Motor neuron (in vitro differentiated cells): Measurements from ENCODE around the gene COG5. TPM values are rescaled to one million over a fixed set of nuclear protein-coding genes. Genes with fewer than 3 reads are reported as not detected.
A peak's percentile ranks its signal among the peaks of the same experiment; 100 is the strongest.

Experiments used
- ATAC-seq, 8 experiments: fragments of 200-7000 bp; cut with Tn5 transposase; replicated peaks in 6 of 8; 2 replicates each; pipeline ENCODE4 v1.8.0; 2021; ENCODE audit warnings: mild to moderate bottlenecking in 8 of 8, moderate library complexity in 8 of 8
- H3K27ac ChIP-seq, 2 donors: fragments of 250-450 bp; sonication (Bioruptor Pico); 2 replicates each; pipeline ENCODE4 v1.9.0; 2021; ENCODE audit warnings: antibody characterized with exemption in 2 of 2, mild to moderate bottlenecking in 2 of 2, moderate library complexity in 1 of 2
- H3K4me1 ChIP-seq, 2 donors: fragments of 250-450 bp; sonication (Bioruptor Pico); replicated peaks in 1 of 2; 2 replicates each; pipeline ENCODE4 v1.6.1; 2021; ENCODE audit warnings: antibody characterized with exemption in 2 of 2, mild to moderate bottlenecking in 2 of 2, moderate library complexity in 1 of 2
- H3K4me3 ChIP-seq, 5 donors: fragments of 250-450 bp; sonication (Bioruptor Pico); 2 replicates each; pipeline ENCODE4 v1.9.0; 2021; ENCODE audit warnings: antibody characterized with exemption in 5 of 5, mild to moderate bottlenecking in 5 of 5, moderate library complexity in 4 of 5
- WGBS, 10 experiments: fragments of 450-650 bp; shearing (Covaris generic); methylation state at CpG; one replicate each; pipeline ENCODE4 v1.0.0; 2022; 5-methylcytosine and 5-hydroxymethylcytosine counted together
- in situ Hi-C, 9 experiments: fragments of 400-800 bp; cut with MboI; loops; one replicate each; pipeline ENCODE4 v1.15.0; 2021; ENCODE audit warnings: low sequenced_read_pairs in 9 of 9, low pct_unique_long_range_greater_than_20kb in 2 of 9; ENCODE audit not compliant: unreplicated experiment in 9 of 9
- total RNA-seq, 8 experiments: library from RNA; unstranded; fragments of 300-600 nt; gene quantifications; 2 replicates each; pipeline versions ENCODE4 v1.2.3 to v1.2.4, GENCODE V29; 2022

COG5 gene
- total RNA-seq, 8 experiments from 2014 or later, result 21.6 to 53.2 (median 35.0) TPM

- no peak overlapping the region for H3K27ac ChIP-seq
- in situ Hi-C loops, result no loop called here
- 92 to 100% (median 100%) methylated on average over 1 of the region's 1 CpG; no CpG with 5 or more reads in 4 of the 10 experiments for WGBS, 10 experiments
Measured at GRCh38 chr7:107593025-107593410, 29.3 kb upstream of the COG5 start.

GRCh38 chr7:107592361-107593024, 28.8 kb upstream of the COG5 start:
- 3 to 100% (median 80%) methylated on average over 1 to 5 of the region's 5 CpGs; no CpG with 5 or more reads in 1 of the 10 experiments for WGBS, 10 experiments
- no peak overlapping the region for H3K4me3 ChIP-seq
- H3K4me1 ChIP-seq, result no peaks in the 10 kb centered on the region
- H3K27ac ChIP-seq, result no peak overlapping the region
- in situ Hi-C loops, result no loop called here
- ATAC-seq, result peak in 3 of 8 experiments; percentile 75 to 82 (median 79)

More at GRCh38 chr7:107593025-107593410, 29.3 kb upstream of the COG5 start:
- no peak overlapping the region for H3K4me3 ChIP-seq
- ATAC-seq, result no peak
- H3K4me1 ChIP-seq, result no peaks in the 10 kb centered on the region

DNA sequence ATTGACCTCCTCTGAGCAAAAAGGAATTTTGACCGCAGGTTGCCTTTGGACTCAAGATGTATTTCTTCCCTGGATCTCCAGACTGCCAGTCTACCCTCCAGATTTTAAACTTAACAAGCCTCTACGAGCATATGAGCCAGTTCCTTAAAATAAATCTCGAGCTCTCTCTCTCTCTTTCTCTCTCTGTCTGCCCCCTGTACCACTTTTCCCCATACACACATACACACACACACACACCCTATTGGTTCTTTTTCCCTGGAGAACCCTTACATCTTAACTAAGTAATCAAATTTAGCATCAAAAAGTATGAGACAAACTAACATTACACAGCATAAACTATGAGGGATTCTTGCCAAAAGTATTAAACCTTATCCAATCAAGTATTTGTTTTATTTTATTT, 27.7 kb upstream of the COG5 start:
- ATAC-seq, result no peak
- Histone ChIP-seq H3K27ac (no peak overlapping the region), H3K4me1 (no peaks in the 10 kb centered on the region), H3K4me3 (no peak overlapping the region)
- 94 to 100% (median 100%) methylated on average over 1 to 3 of the region's 3 CpGs; no CpG with 5 or more reads in 2 of the 10 experiments for WGBS, 10 experiments
- in situ Hi-C loops, result no loop called here

DNA sequence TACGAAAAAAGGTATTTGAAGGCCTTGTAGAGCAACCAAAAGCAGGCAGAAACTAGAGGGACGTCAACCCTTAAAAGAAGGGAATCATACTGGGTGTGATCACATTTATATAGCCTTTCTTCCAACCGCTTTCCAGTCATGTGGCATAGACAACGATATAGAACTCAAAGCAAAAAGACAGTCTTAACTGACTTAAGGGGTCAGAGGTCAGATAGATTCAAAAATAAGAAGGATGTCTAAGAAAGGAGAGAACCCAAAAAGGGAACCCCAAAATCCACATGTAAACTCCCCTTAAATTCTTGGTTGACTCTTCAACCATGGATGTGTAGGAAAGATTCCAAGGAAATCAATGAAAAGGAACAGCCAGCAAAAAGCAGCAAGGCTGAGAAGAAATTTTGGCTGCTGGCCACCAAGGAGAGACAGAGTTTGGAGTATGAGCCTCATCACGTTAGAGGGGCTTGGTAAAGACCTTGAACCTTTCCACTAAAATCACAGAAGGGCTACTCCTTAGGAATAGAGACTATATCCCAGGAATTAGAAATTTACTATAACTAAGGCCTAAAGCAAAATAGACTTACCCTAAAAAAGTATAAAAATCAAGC, 24.9 kb upstream of the COG5 start:
- in situ Hi-C loops, result loop anchor here in 1 of 9 experiments (10.0 kb wide), 1 partner anchor 136 kb away; no protein-coding TSS in a partner anchor

DNA sequence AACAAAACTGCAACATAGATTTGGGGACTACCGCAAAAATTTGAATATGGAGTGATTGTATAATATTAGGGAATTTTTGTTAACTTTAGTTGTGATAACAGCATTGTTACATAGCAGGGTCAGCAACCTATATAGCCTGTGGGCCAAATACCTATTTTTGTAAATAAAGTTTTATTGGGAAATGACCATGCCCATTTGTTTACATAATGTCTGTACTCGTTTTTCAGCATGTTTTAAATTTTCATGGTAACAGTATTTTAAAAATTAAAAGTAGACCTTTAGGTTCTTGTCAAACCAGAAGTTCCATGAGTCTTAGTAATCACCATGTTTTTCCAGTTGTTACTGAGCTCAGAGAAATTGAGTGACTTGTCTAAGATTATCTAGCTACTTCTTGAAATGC, 21.0 kb upstream of the COG5 start:
- 43 to 87% (median 73%) methylated on average over 1 to 2 of the region's 2 CpGs for WGBS, 10 experiments
- no peak for ATAC-seq
- Histone ChIP-seq H3K4me3 (no peak overlapping the region), H3K27ac (no peak overlapping the region), H3K4me1 (peaks cover 4 to 5% of the 10 kb centered on the region in 2 donors)
- in situ Hi-C loops, result loop anchor here in 1 of 9 experiments (10.0 kb wide), 1 partner anchor 140 kb away; no protein-coding TSS in a partner anchor

More for the DNA sequence above, 24.9 kb upstream of the COG5 start:
- Histone ChIP-seq H3K27ac (no peak overlapping the region), H3K4me1 (no peaks in the 10 kb centered on the region), H3K4me3 (no peak overlapping the region)
- 83 to 100% (median 96%) methylated on average over 1 to 5 of the region's 5 CpGs for WGBS, 10 experiments
- ATAC-seq, result no peak

- H3K4me1 ChIP-seq, result peaks cover 4 to 5% of the 10 kb centered on the region in 2 donors
- ATAC-seq, result no peak
- H3K4me3 ChIP-seq, result no peak overlapping the region
- H3K27ac ChIP-seq, result no peak overlapping the region
- in situ Hi-C loops, result loop anchor here in 1 of 9 experiments (10.0 kb wide), 1 partner anchor 142 kb away; no protein-coding TSS in a partner anchor
- 59 to 100% (median 94%) methylated on average over 2 of the region's 2 CpGs; no CpG with 5 or more reads in 2 of the 10 experiments for WGBS, 10 experiments
Measured at GRCh38 chr7:107582875-107583274, 19.2 kb upstream of the COG5 start.

DNA sequence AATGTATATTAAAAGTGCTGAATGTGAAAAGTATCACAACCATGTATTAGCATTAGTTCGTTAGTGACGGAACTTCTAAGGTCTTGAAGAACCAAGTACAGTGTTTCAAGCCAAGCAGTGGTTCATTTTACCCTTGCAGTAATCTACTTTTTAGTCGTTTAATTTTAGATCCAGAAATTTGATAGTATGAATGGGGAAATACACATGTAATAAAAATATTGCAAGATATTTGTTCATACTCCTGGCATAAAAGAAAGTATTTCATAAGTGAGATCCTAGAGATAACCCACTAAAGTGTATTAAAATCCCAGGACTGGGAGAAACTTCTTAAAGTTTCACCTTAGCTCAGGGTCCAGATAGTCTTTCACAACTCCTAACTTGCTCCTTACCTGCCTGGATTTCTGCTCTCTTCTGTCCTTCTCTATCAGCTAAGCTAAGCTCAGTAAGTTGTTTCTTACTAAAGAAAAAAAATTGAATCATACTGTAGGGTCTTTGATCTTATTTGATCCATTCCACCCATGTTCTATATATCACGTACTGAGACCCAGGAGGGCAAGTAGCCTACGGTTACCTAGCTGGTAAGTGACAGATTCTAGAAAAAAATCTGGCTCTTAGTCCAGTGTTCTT, 17.8 kb upstream of the COG5 start:
- Histone ChIP-seq H3K4me1 (peaks cover 4 to 5% of the 10 kb centered on the region in 2 donors), H3K27ac (no peak overlapping the region), H3K4me3 (peak overlapping the region in 1 of 5 donors; percentile 98)
- no peak for ATAC-seq
- WGBS, 10 experiments, result 47 to 100% (median 79%) methylated on average over 1 to 5 of the region's 5 CpGs
- in situ Hi-C loops, result loop anchor here in 1 of 9 experiments (10.0 kb wide), 1 partner anchor 143 kb away; no protein-coding TSS in a partner anchor

GRCh38 chr7:107580716-107581383, 17.1 kb upstream of the COG5 start:
- peaks cover 4 to 5% of the 10 kb centered on the region in 2 donors for H3K4me1 ChIP-seq
- H3K4me3 ChIP-seq, result peak overlapping the region; percentile 76 to 98 (median 95)
- in situ Hi-C loops, result loop anchor here in 1 of 9 experiments (10.0 kb wide), 1 partner anchor 144 kb away; no protein-coding TSS in a partner anchor
- peak overlapping the region; percentile 66 to 89 for H3K27ac ChIP-seq
- ATAC-seq, result no peak
- WGBS, 10 experiments, result 20 to 76% (median 36%) methylated on average over 1 to 10 of the region's 10 CpGs

DNA sequence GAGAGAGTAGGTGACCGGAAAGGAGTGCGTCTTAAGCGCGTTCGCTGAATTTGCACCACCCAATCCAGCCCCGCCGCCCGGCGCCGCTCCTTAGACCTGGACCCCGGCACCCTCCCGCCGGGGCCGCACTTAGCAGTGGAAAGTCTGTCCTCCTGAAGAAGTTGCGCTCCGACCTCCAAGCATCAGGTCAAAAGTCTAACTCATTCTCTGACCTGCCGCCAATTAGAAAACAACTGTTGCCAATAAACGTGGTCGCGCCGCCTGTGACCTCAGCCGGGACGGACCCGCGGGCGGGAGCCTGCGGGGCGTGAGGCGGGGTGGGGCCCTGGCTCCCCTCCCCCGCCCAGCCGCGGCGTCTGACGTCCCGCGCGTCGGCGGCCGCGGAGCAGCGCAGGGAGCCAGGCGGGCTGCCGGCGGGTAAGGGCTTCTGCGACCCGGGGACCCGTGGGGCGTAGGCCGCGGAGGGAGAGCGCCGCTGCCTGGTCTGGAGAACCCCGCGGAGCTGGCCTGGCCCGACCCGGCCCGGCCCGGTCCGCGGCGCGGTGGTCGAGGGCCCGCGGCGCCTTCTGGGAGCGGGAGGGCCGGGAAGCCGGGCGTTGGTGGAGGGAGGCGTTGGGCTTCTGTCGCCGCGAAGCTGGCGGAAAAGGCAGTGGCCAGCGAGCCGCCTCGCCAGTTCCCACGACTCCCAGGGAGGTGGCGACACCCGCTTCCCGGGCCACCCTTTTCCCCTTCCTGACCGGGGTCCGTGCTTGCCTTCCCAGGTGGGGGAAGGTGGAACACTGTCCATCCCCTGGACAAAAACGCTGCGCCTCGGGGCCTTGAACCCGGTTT, 16.4 kb upstream of the COG5 start, which contains the start of gene BCAP29:
Gene BCAP29, plus strand, starts transcription at position 362 of the 831 bp plus-strand sequence. CDS start 527 bp downstream, outside the sequence.
- H3K4me1 ChIP-seq, result peaks cover 4 to 5% of the 10 kb centered on the region in 2 donors
- ATAC-seq, result peak; percentile 92 to 96 (median 94)
- peak within 1 kb of the TSS; percentile 76 to 98 (median 95) for H3K4me3 ChIP-seq
- 0 to 3% (median 0%) methylated on average over 2 to 19 of the region's 89 CpGs; no CpG with 5 or more reads in 3 of the 10 experiments for WGBS, 10 experiments
- in situ Hi-C loops, result loop anchor here in 1 of 9 experiments (10.0 kb wide), 1 partner anchor 145 kb away; no protein-coding TSS in a partner anchor
- H3K27ac ChIP-seq, result peak within 1 kb of the TSS; percentile 66 to 89

- 3 to 17% (median 8%) methylated on average over 1 to 9 of the region's 9 CpGs for WGBS, 10 experiments
- H3K4me3 ChIP-seq, result peak overlapping the region; percentile 76 to 98 (median 95)
- peaks cover 4 to 5% of the 10 kb centered on the region in 2 donors for H3K4me1 ChIP-seq
- in situ Hi-C loops, result no loop called here
- peak in 1 of 8 experiments; percentile 30 for ATAC-seq
- H3K27ac ChIP-seq, result peak overlapping the region in 1 of 2 donors; percentile 89
Measured at GRCh38 chr7:107579554-107579884, 15.8 kb upstream of the COG5 start.

DNA sequence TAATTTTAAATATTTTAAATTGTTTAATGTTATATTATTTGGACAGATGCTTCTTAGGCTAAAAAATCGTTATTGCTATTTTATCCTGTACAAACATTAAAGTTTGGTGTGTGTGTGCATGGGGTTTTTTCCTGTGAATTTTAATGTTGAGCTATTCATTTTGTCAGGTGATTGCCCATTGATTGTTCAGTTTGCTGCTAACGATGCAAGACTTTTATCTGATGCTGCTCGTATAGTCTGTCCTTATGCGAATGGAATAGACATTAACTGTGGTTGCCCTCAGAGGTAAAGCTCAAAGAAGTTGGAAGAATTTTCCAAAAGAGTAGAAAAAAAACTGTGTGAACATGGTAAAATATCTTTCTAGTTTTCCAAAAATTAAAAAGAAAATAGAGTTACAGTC, 9.8 kb upstream of the COG5 start:
- no peak for ATAC-seq
- in situ Hi-C loops, result no loop called here
- WGBS, 10 experiments, result 63 to 88% (median 85%) methylated on average over 2 to 4 of the region's 4 CpGs; no CpG with 5 or more reads in 2 of the 10 experiments
- Histone ChIP-seq H3K4me3 (no peak overlapping the region), H3K4me1 (no peaks in the 10 kb centered on the region), H3K27ac (no peak overlapping the region)

- ATAC-seq, result no peak
- WGBS, 10 experiments, result 90 to 100% (median 96%) methylated on average over 2 of the region's 2 CpGs; no CpG with 5 or more reads in 4 of the 10 experiments
- in situ Hi-C loops, result no loop called here
- no peak overlapping the region for H3K27ac ChIP-seq
- peaks cover 0 to under 1% of the 10 kb centered on the region in 2 donors for H3K4me1 ChIP-seq
- no peak overlapping the region for H3K4me3 ChIP-seq
Measured at GRCh38 chr7:107570298-107570697, 6.6 kb upstream of the COG5 start.
